Activated CD4-positive, alpha-beta T cell treated with anti-CD3 and anti-CD28 coated beads, Interleukin-2, amount 50 U/mL, for 16 hours (primary cell): ENCODE measurements around the gene PLAC1.

Source experiments
- DNase-seq: peaks from one replicate; pipeline ENCODE4 v3.0.0-alpha.2; 2020

The PLAC1 gene

GRCh38 chrX:134571796-134572195 lies 86.5 kb downstream of the PLAC1 start:
- DNase-seq = no peak

GRCh38 chrX:134570899-134571298 lies 87.4 kb downstream of the PLAC1 start:
- DNase-seq = peak; percentile 11

- DNase-seq = no peak
Observed at GRCh38 chrX:134570509-134570846, 87.8 kb downstream of the PLAC1 start.

- no peak for DNase-seq
Observed at GRCh38 chrX:134569306-134569705, 89.0 kb downstream of the PLAC1 start.

GRCh38 chrX:134568285-134569016 lies 89.8 kb downstream of the PLAC1 start:
- no peak for DNase-seq

- DNase-seq = no peak
Observed at GRCh38 chrX:134566506-134566905, 91.8 kb downstream of the PLAC1 start.

GRCh38 chrX:134562002-134562401 lies 96.3 kb downstream of the PLAC1 start:
- no peak for DNase-seq

- DNase-seq = no peak
Observed at GRCh38 chrX:134558133-134558532, 100.1 kb downstream of the PLAC1 start.

- no peak for DNase-seq
Observed at GRCh38 chrX:134554291-134554690, 104.0 kb downstream of the PLAC1 start.

GRCh38 chrX:134552351-134552750 lies 105.9 kb downstream of the PLAC1 start:
- DNase-seq = no peak

GRCh38 chrX:134551376-134552048 lies 106.8 kb downstream of the PLAC1 start:
- DNase-seq = no peak

- peak; percentile 38 for DNase-seq
Observed at GRCh38 chrX:134548257-134549201, 109.7 kb downstream of the PLAC1 start.

- no peak for DNase-seq
Observed at GRCh38 chrX:134547047-134547679, 111.1 kb downstream of the PLAC1 start.

GRCh38 chrX:134546187-134546586 lies 112.1 kb downstream of the PLAC1 start:
- no peak for DNase-seq

- DNase-seq = no peak
Observed at GRCh38 chrX:134545510-134545909, 112.8 kb downstream of the PLAC1 start.

- no peak for DNase-seq
Observed at GRCh38 chrX:134544513-134545151, 113.6 kb downstream of the PLAC1 start.

GRCh38 chrX:134544135-134544512 lies 114.1 kb downstream of the PLAC1 start:
- no peak for DNase-seq

GRCh38 chrX:134543288-134543687 lies 115.0 kb downstream of the PLAC1 start:
- no peak for DNase-seq

GRCh38 chrX:134542485-134542884 lies 115.8 kb downstream of the PLAC1 start:
- DNase-seq = no peak

GRCh38 chrX:134541906-134542305 lies 116.4 kb downstream of the PLAC1 start:
- no peak for DNase-seq

- DNase-seq = no peak
Observed at GRCh38 chrX:134538316-134538715, 120.0 kb downstream of the PLAC1 start.

- DNase-seq = no peak
Observed at GRCh38 chrX:134537179-134537955, 120.9 kb downstream of the PLAC1 start.
